ENCODE measurements around the gene TRAM2.

TRAM2 gene

DNA sequence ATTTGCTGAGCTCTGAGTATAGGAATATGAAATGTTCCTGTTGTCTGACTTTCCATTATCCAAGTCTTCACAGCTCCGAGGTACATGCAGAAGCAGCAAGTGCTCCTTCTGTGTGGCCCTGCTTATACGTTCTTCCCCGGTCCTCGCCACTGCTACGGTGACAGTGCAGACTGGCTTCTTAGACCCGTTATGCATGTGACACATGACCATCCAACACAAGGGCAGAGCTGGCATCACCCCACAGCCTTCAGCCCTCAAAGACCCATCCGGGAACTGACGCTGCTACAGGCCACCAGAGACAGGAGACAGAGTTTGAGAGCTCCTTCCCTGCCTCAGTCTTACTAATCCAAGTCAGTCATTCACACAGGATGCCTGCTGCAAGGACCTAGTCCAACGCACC lies 70.4 kb downstream of the TRAM2 start:
- H2BK12ac ChIP-seq (ENCODE audit: low read length) = no peak overlapping the region
- H2BK5ac ChIP-seq (ENCODE audit: low read length) = peak overlapping the region; percentile 12
- no peak overlapping the region for H2AFZ ChIP-seq (ENCODE audit: low read length)
- no peak overlapping the region for H3K27ac ChIP-seq (replicated peaks; ENCODE audit: low read length)
- DNase-seq (ENCODE audit: low spot score) = no peak
- H3K4me1 ChIP-seq (ENCODE audit: control insufficient read depth in 2 of 2, insufficient read depth in 1 of 2, low read depth in 1 of 2, low read length in 2 of 2) = peaks cover 0 to 4% of the 10 kb centered on the region in 2 donors
- no peak overlapping the region for H4K8ac ChIP-seq (ENCODE audit: low read depth, low read length)
- H3K79me1 ChIP-seq (ENCODE audit: low read depth, low read length) = peaks cover 2% of the 10 kb centered on the region
- H3K27me3 ChIP-seq (ENCODE audit: control insufficient read depth in 3 of 3, insufficient read depth in 3 of 3, low read depth in 1 of 3, low read length in 3 of 3) = no peaks in the 10 kb centered on the region
- no peak overlapping the region for H2BK15ac ChIP-seq (ENCODE audit: low read length)
- H2BK120ac ChIP-seq (ENCODE audit: low read depth, low read length) = no peak overlapping the region
- no peak overlapping the region for H3K18ac ChIP-seq (ENCODE audit: low read length)
- H3K9ac ChIP-seq (ENCODE audit: low read depth, low read length, poor library complexity) = no peak overlapping the region
- peak overlapping the region; percentile 17 for H4K91ac ChIP-seq (ENCODE audit: low read depth, low read length, poor library complexity)
- H3K14ac ChIP-seq (ENCODE audit: low read length) = no peak overlapping the region
- H3K23ac ChIP-seq (ENCODE audit: low read depth, low read length, poor library complexity) = no peak overlapping the region
- H2AK5ac ChIP-seq (ENCODE audit: low read depth, low read length) = no peak overlapping the region
- no CpG with 5 or more reads among the region's 9 CpGs for WGBS, 2 donors (ENCODE audit: extremely low coverage in 2 of 2, insufficient read length in 2 of 2, insufficient replicate concordance in 1 of 2)
- H3K36me3 ChIP-seq (replicated peaks in 1 of 2; ENCODE audit: control insufficient read depth in 2 of 2, insufficient read depth in 2 of 2, low read length in 2 of 2) = peaks cover 32 to 90% of the 10 kb centered on the region in 2 donors
- H3K4ac ChIP-seq (ENCODE audit: low read length) = no peak overlapping the region
- H3K4me3 ChIP-seq (ENCODE audit: low read length in 2 of 2) = no peak overlapping the region
- H3K9me3 ChIP-seq (replicated peaks in 1 of 2; ENCODE audit: control insufficient read depth in 2 of 2, insufficient read depth in 1 of 2, low read depth in 1 of 2, low read length in 2 of 2) = no peaks in the 10 kb centered on the region
- H3K4me2 ChIP-seq (ENCODE audit: insufficient read depth, low read length, poor library complexity, severe bottlenecking) = no peak overlapping the region

GRCh38 chr6:52505726-52506409 lies 71.0 kb downstream of the TRAM2 start:
- Histone ChIP-seq H4K91ac (ENCODE audit: low read depth, low read length, poor library complexity) (no peak overlapping the region), H2BK12ac (ENCODE audit: low read length) (no peak overlapping the region), H3K27ac (replicated peaks; ENCODE audit: low read length) (no peak overlapping the region), H3K18ac (ENCODE audit: low read length) (peak overlapping the region; percentile 69), H3K14ac (ENCODE audit: low read length) (no peak overlapping the region), H3K27me3 (ENCODE audit: control insufficient read depth in 3 of 3, insufficient read depth in 3 of 3, low read depth in 1 of 3, low read length in 3 of 3) (no peaks in the 10 kb centered on the region), H3K4me3 (ENCODE audit: low read length in 2 of 2) (no peak overlapping the region), H3K79me1 (ENCODE audit: low read depth, low read length) (peaks cover 2% of the 10 kb centered on the region), H4K8ac (ENCODE audit: low read depth, low read length) (no peak overlapping the region), H2AFZ (ENCODE audit: low read length) (no peak overlapping the region), H3K4me2 (ENCODE audit: insufficient read depth, low read length, poor library complexity, severe bottlenecking) (no peak overlapping the region), H3K9ac (ENCODE audit: low read depth, low read length, poor library complexity) (no peak overlapping the region), H3K36me3 (replicated peaks in 1 of 2; ENCODE audit: control insufficient read depth in 2 of 2, insufficient read depth in 2 of 2, low read length in 2 of 2) (peaks cover 32 to 90% of the 10 kb centered on the region in 2 donors), H2BK120ac (ENCODE audit: low read depth, low read length) (no peak overlapping the region), H3K23ac (ENCODE audit: low read depth, low read length, poor library complexity) (no peak overlapping the region), H3K9me3 (replicated peaks in 1 of 2; ENCODE audit: control insufficient read depth in 2 of 2, insufficient read depth in 1 of 2, low read depth in 1 of 2, low read length in 2 of 2) (no peaks in the 10 kb centered on the region), H2AK5ac (ENCODE audit: low read depth, low read length) (no peak overlapping the region), H2BK15ac (ENCODE audit: low read length) (no peak overlapping the region), H3K4me1 (ENCODE audit: control insufficient read depth in 2 of 2, insufficient read depth in 1 of 2, low read depth in 1 of 2, low read length in 2 of 2) (peaks cover 0 to 2% of the 10 kb centered on the region in 2 donors), H3K4ac (ENCODE audit: low read length) (no peak overlapping the region), H2BK5ac (ENCODE audit: low read length) (peak overlapping the region; percentile 12)
- WGBS, 2 donors (ENCODE audit: extremely low coverage in 2 of 2, insufficient read length in 2 of 2, insufficient replicate concordance in 1 of 2) = no CpG with 5 or more reads among the region's 16 CpGs
- DNase-seq (ENCODE audit: low spot score) = no peak

GRCh38 chr6:52504782-52505136 lies 72.1 kb downstream of the TRAM2 start:
- Histone ChIP-seq H3K36me3 (replicated peaks in 1 of 2; ENCODE audit: control insufficient read depth in 2 of 2, insufficient read depth in 2 of 2, low read length in 2 of 2) (peaks cover 32 to 87% of the 10 kb centered on the region in 2 donors), H2AK5ac (ENCODE audit: low read depth, low read length) (no peak overlapping the region), H4K8ac (ENCODE audit: low read depth, low read length) (no peak overlapping the region), H3K14ac (ENCODE audit: low read length) (peak overlapping the region; percentile 12), H3K18ac (ENCODE audit: low read length) (no peak overlapping the region), H3K9ac (ENCODE audit: low read depth, low read length, poor library complexity) (no peak overlapping the region), H2BK120ac (ENCODE audit: low read depth, low read length) (no peak overlapping the region), H3K4me2 (ENCODE audit: insufficient read depth, low read length, poor library complexity, severe bottlenecking) (no peak overlapping the region), H2AFZ (ENCODE audit: low read length) (no peak overlapping the region), H3K79me1 (ENCODE audit: low read depth, low read length) (peaks cover 2% of the 10 kb centered on the region), H3K4me3 (ENCODE audit: low read length in 2 of 2) (no peak overlapping the region), H3K9me3 (replicated peaks in 1 of 2; ENCODE audit: control insufficient read depth in 2 of 2, insufficient read depth in 1 of 2, low read depth in 1 of 2, low read length in 2 of 2) (no peaks in the 10 kb centered on the region), H3K4ac (ENCODE audit: low read length) (no peak overlapping the region), H2BK5ac (ENCODE audit: low read length) (no peak overlapping the region), H3K23ac (ENCODE audit: low read depth, low read length, poor library complexity) (no peak overlapping the region), H3K4me1 (ENCODE audit: control insufficient read depth in 2 of 2, insufficient read depth in 1 of 2, low read depth in 1 of 2, low read length in 2 of 2) (peaks cover 0 to 2% of the 10 kb centered on the region in 2 donors), H3K27me3 (ENCODE audit: control insufficient read depth in 3 of 3, insufficient read depth in 3 of 3, low read depth in 1 of 3, low read length in 3 of 3) (no peaks in the 10 kb centered on the region), H2BK15ac (ENCODE audit: low read length) (no peak overlapping the region), H3K27ac (replicated peaks; ENCODE audit: low read length) (no peak overlapping the region), H4K91ac (ENCODE audit: low read depth, low read length, poor library complexity) (no peak overlapping the region), H2BK12ac (ENCODE audit: low read length) (no peak overlapping the region)
- DNase-seq (ENCODE audit: low spot score) = no peak
- WGBS, 2 donors (ENCODE audit: extremely low coverage in 2 of 2, insufficient read length in 2 of 2, insufficient replicate concordance in 1 of 2) = no CpG with 5 or more reads among the region's 10 CpGs

- H3K4me1 ChIP-seq (ENCODE audit: control insufficient read depth in 2 of 2, insufficient read depth in 1 of 2, low read depth in 1 of 2, low read length in 2 of 2) = peaks cover 0 to 2% of the 10 kb centered on the region in 2 donors
- no CpG with 5 or more reads among the region's 24 CpGs for WGBS, 2 donors (ENCODE audit: extremely low coverage in 2 of 2, insufficient read length in 2 of 2, insufficient replicate concordance in 1 of 2)
- no peak overlapping the region for H3K4me2 ChIP-seq (ENCODE audit: insufficient read depth, low read length, poor library complexity, severe bottlenecking)
- no peak overlapping the region for H2BK5ac ChIP-seq (ENCODE audit: low read length)
- peaks cover 30 to 81% of the 10 kb centered on the region in 2 donors for H3K36me3 ChIP-seq (replicated peaks in 1 of 2; ENCODE audit: control insufficient read depth in 2 of 2, insufficient read depth in 2 of 2, low read length in 2 of 2)
- no peak overlapping the region for H2BK12ac ChIP-seq (ENCODE audit: low read length)
- no peak overlapping the region for H3K4me3 ChIP-seq (ENCODE audit: low read length in 2 of 2)
- no peak overlapping the region for H3K27ac ChIP-seq (replicated peaks; ENCODE audit: low read length)
- no peak overlapping the region for H2AFZ ChIP-seq (ENCODE audit: low read length)
- H3K18ac ChIP-seq (ENCODE audit: low read length) = peak overlapping the region; percentile 20
- no peak for DNase-seq (ENCODE audit: low spot score)
- peak overlapping the region; percentile 24 for H2BK120ac ChIP-seq (ENCODE audit: low read depth, low read length)
- H3K27me3 ChIP-seq (ENCODE audit: control insufficient read depth in 3 of 3, insufficient read depth in 3 of 3, low read depth in 1 of 3, low read length in 3 of 3) = no peaks in the 10 kb centered on the region
- H3K14ac ChIP-seq (ENCODE audit: low read length) = peak overlapping the region; percentile 12
- H3K79me1 ChIP-seq (ENCODE audit: low read depth, low read length) = peaks cover 2% of the 10 kb centered on the region
- H3K9me3 ChIP-seq (replicated peaks in 1 of 2; ENCODE audit: control insufficient read depth in 2 of 2, insufficient read depth in 1 of 2, low read depth in 1 of 2, low read length in 2 of 2) = no peaks in the 10 kb centered on the region
- H3K9ac ChIP-seq (ENCODE audit: low read depth, low read length, poor library complexity) = no peak overlapping the region
- no peak overlapping the region for H4K8ac ChIP-seq (ENCODE audit: low read depth, low read length)
- no peak overlapping the region for H2BK15ac ChIP-seq (ENCODE audit: low read length)
- H2AK5ac ChIP-seq (ENCODE audit: low read depth, low read length) = no peak overlapping the region
- no peak overlapping the region for H3K23ac ChIP-seq (ENCODE audit: low read depth, low read length, poor library complexity)
- H4K91ac ChIP-seq (ENCODE audit: low read depth, low read length, poor library complexity) = no peak overlapping the region
- H3K4ac ChIP-seq (ENCODE audit: low read length) = no peak overlapping the region
Measured at GRCh38 chr6:52503851-52504781, 72.7 kb downstream of the TRAM2 start.
